Suppressor macrophage (primary cell): ENCODE measurements around the gene NR2F1.

Experiments
- DNase-seq, 4 experiments: peaks; one replicate each; pipeline ENCODE4 v3.0.0-alpha.2; 2020 to 2022

The NR2F1 gene

GRCh38 chr5:93591323-93591945, 8.4 kb downstream of the NR2F1 start:
- no peak for DNase-seq

- no peak for DNase-seq
Observed at GRCh38 chr5:93592883-93593282, 9.9 kb downstream of the NR2F1 start.

- no peak for DNase-seq
Observed at GRCh38 chr5:93593476-93594131, 10.6 kb downstream of the NR2F1 start.

- DNase-seq, result no peak
Observed at GRCh38 chr5:93594591-93595419, 11.8 kb downstream of the NR2F1 start.

- no peak for DNase-seq
Observed at GRCh38 chr5:93595420-93596147, 12.6 kb downstream of the NR2F1 start.

- no peak for DNase-seq
Observed at GRCh38 chr5:93596310-93596675, 13.3 kb downstream of the NR2F1 start.

GRCh38 chr5:93596676-93597490, 13.9 kb downstream of the NR2F1 start:
- DNase-seq, result peak; percentile 31 to 66 (median 52)

- DNase-seq, result no peak
Observed at GRCh38 chr5:93598091-93599000, 15.3 kb downstream of the NR2F1 start.

- DNase-seq, result no peak
Observed at GRCh38 chr5:93599001-93599379, 16.0 kb downstream of the NR2F1 start.

GRCh38 chr5:93599399-93600120, 16.5 kb downstream of the NR2F1 start:
- DNase-seq, result no peak

- DNase-seq, result peak in 2 of 4 experiments; percentile 38 to 50
Observed at GRCh38 chr5:93600409-93601070, 17.5 kb downstream of the NR2F1 start.

GRCh38 chr5:93601071-93601801, 18.2 kb downstream of the NR2F1 start:
- no peak for DNase-seq

GRCh38 chr5:93601802-93602155, 18.8 kb downstream of the NR2F1 start:
- no peak for DNase-seq

- DNase-seq, result no peak
Observed at GRCh38 chr5:93602241-93603077, 19.4 kb downstream of the NR2F1 start.

GRCh38 chr5:93603078-93603792, 20.2 kb downstream of the NR2F1 start:
- no peak for DNase-seq

- DNase-seq, result peak in 1 of 4 experiments; percentile 42
Observed at GRCh38 chr5:93603793-93604643, 21.0 kb downstream of the NR2F1 start.
